Gastrocnemius medialis (tissue), 4 donors: ENCODE data around the gene KCTD5.
A peak's percentile ranks its signal among the peaks of the same experiment; 100 is the strongest.

Experiments
- CTCF ChIP-seq, 5 experiments: fragments of 450-650 bp in 3 of 5; fragments of 200-600 bp in 2 of 5; sonication (generic) in 2 of 5; IDR thresholded peaks in 4 of 5; conservative IDR thresholded peaks in 1 of 5; 1 replicate in 4 of 5; 2 replicates in 1 of 5; pipeline ENCODE4 v1.5.1; 2016 to 2019; ENCODE audit warnings: antibody characterized with exemption in 5 of 5, mild to moderate bottlenecking in 3 of 5, moderate library complexity in 3 of 5
- POLR2A ChIP-seq, 2 donors: fragments of 450-650 bp; IDR thresholded peaks; one replicate each; pipeline ENCODE4 v1.6.1; 2017; ENCODE audit warnings: antibody characterized with exemption in 2 of 2, mild to moderate bottlenecking in 2 of 2, moderate library complexity in 2 of 2

GRCh38 chr16:2673066-2673999 lies 9.0 kb upstream of the KCTD5 start:
- TF ChIP-seq CTCF (IDR thresholded peaks at IDR 0.05 in 4 of 5, conservative IDR thresholded peaks at IDR 0.05 in 1 of 5) (no peak), POLR2A (IDR thresholded peaks at IDR 0.05) (peak; percentile 67 to 69)
